CD4-positive, alpha-beta T cell treated with Interleukin-1 beta for 1 hour (primary cell): ENCODE data around the gene SPATC1L.
A peak's percentile ranks its signal among the peaks of the same experiment; 100 is the strongest.

ENCODE experiments used
- DNase-seq, 2 donors: peaks; one replicate each; pipeline ENCODE4 v3.0.0-alpha.2; 2020 to 2022

The SPATC1L gene

GRCh38 chr21:46160907-46161632 is 23.2 kb downstream of the SPATC1L start:
- DNase-seq: no peak

DNA sequence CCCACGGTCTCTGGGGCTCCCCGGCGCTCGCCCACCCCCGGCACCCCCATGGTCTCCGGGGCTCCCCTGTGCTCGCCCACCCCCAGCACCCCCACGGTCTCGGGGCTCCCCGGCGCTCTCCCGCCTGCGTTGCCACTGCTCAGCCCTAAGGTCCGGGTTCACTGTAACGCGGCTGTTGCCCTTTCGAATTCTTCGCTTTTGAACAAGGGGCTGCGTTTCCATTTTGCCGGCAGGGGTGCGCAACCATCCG is 23.7 kb downstream of the SPATC1L start:
- DNase-seq: no peak

GRCh38 chr21:46159841-46160656 is 24.2 kb downstream of the SPATC1L start:
- DNase-seq: no peak

DNA sequence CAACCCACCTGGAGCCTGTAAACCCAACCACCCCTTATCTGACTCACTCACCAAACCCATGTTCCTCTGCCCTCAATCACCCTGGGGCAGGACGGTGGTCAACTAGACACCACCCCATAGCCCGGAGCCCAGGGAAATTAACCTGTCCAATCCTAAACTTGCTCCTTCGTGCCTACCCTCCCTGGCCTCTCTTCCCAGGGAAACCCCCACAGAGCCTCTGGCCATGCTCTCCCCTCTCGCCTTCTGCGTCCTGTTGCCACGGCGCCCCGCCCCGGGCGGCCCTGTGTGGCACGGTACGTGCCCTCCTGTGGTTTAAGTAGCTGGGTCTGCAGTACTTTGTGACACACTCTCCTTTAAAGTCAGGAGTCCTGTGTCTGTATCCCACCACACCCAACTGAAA is 24.9 kb downstream of the SPATC1L start:
- DNase-seq: no peak

DNA sequence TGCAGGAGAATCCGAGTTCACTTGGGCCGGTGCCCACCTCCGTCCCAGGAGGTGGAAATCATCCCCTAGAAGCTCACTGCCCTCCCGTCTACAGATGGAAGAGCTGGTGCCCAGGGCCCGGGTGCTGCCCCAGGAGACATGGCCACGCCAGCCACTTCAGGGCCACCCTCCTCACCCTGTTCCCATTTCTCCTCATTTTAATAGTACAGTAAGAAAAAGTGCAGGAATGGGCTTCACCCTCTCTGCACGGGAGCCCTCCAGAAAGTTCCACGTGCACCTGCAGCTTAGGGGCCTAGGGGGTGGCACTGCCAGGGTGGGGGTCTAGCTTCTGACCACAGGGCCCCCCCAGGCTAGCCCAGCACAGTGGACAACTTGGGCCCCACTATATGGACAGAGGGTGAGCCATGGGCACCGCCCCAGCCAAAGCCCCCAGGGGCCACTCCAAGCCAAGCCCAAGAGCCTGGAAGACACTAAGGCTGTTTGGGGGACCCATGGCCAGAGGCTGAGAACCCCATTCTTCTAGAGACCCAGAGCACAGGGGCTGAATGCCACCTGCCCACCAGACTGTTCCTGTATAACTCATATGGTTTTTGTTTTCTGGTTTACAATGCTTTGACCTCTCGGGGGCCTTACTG is 25.5 kb downstream of the SPATC1L start:
- no peak for DNase-seq

GRCh38 chr21:46157987-46158451 is 26.2 kb downstream of the SPATC1L start:
- DNase-seq: no peak

DNA sequence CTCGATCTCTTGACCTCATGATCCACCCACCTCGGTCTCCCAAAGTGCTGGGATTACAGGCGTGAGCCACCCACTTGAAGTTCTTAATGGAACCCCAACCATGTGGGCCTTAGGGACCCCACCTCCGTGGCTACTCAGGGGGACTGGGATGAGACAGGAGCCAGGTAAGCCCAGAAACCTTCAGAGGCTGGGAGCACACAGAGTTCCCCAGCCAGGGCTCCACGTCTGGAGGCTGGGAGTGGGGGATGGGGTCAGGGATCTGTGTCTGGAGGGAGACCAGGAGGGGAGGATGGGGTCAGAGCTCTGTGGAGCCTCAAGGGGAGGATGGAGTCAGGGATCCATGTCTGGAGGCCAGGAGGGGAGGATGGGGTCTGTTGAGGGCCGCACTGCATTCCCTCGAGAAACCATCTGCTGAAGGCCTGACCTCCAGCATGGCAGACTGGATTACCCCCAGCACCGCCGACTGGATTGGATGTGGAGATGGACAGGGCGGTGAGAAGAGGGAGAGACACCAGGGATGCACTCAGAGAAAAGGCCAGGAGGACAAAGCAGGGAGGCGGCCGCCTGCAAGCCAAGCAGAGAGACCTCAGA is 26.8 kb downstream of the SPATC1L start:
- no peak for DNase-seq

DNA sequence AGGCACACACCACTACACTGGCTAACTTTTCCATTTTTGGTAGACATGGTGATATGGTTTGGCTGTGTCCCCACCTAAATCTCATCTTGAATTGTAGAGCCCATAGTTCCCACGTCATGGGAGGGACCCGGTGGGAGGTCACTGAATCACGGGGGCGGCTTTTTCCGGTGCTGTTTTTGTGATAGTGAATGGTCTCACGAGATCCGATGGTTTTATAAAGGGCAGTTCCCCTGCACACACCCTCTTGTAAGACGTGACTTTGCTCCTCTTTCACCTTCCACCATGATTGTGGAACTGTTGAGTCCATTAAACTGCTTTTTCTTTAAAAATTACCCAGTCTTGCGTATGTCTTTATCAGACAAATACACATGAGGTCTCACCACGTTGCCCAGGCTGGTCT is 27.6 kb downstream of the SPATC1L start:
- no peak for DNase-seq

GRCh38 chr21:46156378-46156645 is 27.9 kb downstream of the SPATC1L start:
- no peak for DNase-seq

DNA sequence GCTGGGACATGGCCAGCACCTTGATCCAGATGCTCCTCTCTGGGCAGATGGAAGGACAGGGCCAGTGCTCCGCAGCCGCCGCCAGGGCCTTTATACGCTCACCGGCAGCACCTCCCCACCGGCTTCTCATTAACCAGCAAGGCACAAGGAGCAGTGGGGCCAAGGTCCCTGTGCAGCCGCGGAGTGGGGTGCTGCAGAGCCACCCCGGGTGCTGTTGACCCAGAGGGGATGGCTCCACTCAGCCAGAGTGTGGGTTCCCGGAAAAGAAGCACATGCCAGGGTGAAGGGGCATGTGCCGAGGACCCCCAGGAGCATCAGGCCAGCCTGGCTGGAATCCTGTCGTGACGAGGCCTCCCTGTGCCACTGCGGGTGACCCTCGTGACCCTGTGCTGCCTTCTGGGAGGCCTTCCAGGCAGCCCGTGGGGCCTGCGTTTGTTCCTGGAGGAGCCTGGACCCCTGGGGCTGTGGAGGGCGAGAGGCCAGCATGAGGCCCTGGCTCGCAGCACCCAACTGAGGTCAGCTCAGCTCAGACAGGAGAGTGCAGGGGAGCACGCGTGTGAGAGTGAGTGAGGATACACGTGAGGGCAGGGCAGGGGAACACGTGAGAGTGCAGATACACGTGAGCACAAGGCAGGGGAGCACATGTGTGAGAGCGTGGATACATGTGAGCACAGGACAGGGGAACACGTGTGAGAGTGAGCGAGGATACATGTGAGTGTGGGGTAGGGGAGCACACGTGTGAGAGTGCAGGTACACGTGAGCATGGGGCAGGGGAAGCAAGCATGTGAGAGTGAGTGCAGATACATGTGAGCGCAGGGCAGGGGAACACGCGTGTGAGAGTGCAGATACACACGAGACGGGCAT is 28.5 kb downstream of the SPATC1L start, which contains the start of gene FTCD:
TSS of gene FTCD (minus strand) at position 66 of the 864 bp plus-strand sequence. CDS start at position 10, 56 bp downstream.
- DNase-seq: no peak

GRCh38 chr21:46154955-46155513 is 29.2 kb downstream of the SPATC1L start:
- DNase-seq: no peak

- DNase-seq: no peak
Observed at GRCh38 chr21:46154155-46154954, 29.9 kb downstream of the SPATC1L start.

DNA sequence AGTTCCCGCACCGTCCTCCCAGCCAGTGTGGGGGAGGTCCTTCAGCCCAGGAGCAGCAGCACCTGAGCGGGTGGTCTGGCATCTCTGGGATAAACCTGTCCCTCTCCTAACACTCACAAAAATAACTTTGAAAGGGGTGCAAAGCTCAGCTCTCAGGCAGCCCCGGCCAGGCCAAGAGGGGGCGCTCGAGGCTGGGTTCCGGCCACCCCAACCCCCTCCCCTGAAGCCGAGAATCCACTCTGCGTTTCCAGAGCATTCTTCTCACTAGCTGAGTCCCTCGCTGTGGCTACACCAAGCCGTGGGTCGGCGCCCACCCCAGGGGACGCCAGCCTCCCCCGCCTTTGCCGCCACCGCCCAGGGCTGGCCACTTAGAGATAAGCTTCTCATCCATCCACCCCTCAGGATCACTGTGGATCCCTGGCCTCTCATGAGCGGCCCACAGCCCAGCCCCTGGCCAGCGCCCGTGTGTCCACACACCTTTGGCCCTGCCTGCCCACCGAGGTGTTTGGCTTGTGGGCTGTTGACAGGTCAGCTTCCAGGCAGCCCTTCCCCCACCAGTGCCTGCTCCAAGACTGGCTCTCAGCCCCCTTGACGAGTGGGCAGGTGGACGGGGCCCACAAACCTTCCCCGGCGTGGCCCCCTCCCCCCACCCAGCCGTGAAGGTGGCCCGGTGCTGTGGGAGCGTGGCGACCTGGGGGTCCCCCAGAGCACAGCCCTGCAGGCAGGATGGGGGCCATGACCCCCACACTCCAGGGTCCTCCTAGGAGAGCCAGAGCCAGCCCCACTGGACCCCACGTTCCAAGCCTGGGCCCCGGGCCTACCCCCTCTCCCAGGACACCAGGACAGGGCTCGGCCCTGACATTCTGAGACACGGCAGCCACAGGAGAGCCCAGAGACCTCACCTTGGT is 30.8 kb downstream of the SPATC1L start:
- peak; percentile 25 to 45 for DNase-seq

GRCh38 chr21:46152927-46153246 is 31.4 kb downstream of the SPATC1L start:
- DNase-seq: no peak

GRCh38 chr21:46151989-46152926 is 32.0 kb downstream of the SPATC1L start:
- DNase-seq: no peak

- no peak for DNase-seq
Observed at GRCh38 chr21:46151261-46151988, 32.8 kb downstream of the SPATC1L start.

GRCh38 chr21:46150491-46151121 is 33.7 kb downstream of the SPATC1L start:
- DNase-seq: no peak

DNA sequence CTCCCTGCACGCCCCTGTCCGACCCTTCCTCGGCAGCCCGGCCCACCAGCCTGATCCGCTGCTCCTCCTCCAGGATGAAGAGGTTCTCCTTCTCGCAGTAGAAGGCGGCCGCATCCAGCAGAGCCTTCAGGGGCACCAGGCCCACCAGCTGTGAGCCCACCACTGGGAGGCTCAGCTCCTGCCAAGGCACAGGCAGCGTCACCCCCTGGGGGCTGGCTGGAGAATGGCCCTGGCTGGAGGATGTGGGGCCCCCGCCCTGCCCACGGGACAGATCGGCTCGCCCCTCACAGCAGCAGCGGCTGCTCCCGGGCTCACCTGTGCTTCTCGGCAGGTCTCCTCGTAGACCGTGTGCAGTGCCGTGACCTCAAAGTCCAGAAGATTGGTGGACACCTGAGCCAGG is 34.2 kb downstream of the SPATC1L start:
- DNase-seq: no peak
